GM19238 (cell line): Measurements from ENCODE around the gene TLR3.
A peak's percentile ranks its signal among the peaks of the same experiment; 100 is the strongest.
"Not testable (repeated sequence)": the region's sequence is repeated elsewhere in the genome, so short reads cannot be mapped to it uniquely, and the experiment has no call there.

Source experiments
- DNase-seq: peaks from one replicate; pipeline ENCODE4 v3.0.0; 2011; ENCODE audit warnings: low spot score; ENCODE audit not compliant: insufficient read length

TLR3 gene

GRCh38 chr4:186068581-186069348, at the start of gene TLR3:
TLR3 (plus strand) TSS chr4:186069156; CDS start chr4:186076620, 7,464 bp downstream.
- DNase-seq, result no peak

DNA sequence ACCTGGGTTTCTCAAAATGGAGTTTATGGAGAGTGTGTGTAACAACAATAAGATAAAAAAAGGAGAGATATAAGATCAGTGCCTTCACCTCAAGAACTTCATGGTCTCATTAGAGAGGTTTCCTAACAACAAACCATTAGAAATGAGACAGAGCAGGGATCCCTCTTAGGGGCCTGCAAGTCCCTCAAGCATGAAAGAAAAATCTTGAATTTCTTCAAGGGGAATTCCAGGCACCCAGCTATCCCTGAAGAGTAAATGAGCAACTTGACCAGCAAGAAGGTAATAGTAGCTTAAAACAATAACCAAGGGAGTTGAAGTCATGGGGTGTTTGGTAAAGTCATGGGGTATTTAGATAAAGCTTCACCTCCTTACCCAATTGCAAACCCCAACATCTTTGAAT, 49.7 kb upstream of the TLR3 start:
- DNase-seq, result no peak

- no peak for DNase-seq
Measured at GRCh38 chr4:186020106-186020792, 48.7 kb upstream of the TLR3 start.

- DNase-seq, result no peak
Measured at GRCh38 chr4:186020793-186021407, 48.1 kb upstream of the TLR3 start.

GRCh38 chr4:186021461-186022167, 47.3 kb upstream of the TLR3 start:
- DNase-seq, result no peak

DNA sequence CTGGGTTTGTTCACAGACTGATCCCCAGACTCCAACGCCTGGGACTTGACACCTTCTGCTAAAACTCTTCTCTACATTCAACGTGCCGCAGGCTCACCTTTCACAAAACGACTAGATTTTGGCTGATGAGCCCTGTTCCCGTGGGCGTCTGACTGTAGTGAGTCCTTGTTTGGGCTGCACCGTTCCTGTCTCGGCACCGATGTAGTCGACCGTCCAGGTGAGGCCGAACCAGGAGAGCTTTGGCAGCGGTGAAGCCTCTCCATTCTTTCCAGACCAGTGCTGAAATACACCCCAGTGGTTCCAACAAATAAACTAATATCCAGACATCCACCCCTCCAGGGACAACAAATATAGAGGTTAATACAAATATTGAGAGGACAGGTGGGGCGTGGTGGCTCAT, 45.0 kb upstream of the TLR3 start:
- no peak for DNase-seq

- DNase-seq, result no peak
Measured at GRCh38 chr4:186024637-186025407, 44.1 kb upstream of the TLR3 start.

- DNase-seq, result no peak
Measured at GRCh38 chr4:186025408-186025690, 43.6 kb upstream of the TLR3 start.

DNA sequence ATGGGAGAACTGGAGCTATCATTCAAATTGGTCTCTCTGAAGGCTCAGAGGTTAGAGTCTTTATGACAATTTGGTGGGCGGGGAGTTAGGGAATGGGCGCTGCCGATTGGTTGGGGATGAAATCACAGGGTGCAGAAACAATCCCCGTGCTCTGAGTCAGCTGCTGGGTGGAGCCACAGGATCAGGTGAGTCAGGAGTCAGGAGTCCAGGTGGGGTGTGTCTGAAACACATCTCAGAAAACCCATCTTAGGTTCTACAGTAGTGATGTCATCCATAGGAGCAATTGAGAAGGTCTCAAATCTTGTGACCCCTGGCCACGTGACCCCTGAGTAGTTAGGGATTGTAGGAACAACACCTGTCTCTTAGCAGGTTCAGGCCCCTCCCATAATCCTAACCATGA, 41.6 kb upstream of the TLR3 start:
- no peak for DNase-seq

DNA sequence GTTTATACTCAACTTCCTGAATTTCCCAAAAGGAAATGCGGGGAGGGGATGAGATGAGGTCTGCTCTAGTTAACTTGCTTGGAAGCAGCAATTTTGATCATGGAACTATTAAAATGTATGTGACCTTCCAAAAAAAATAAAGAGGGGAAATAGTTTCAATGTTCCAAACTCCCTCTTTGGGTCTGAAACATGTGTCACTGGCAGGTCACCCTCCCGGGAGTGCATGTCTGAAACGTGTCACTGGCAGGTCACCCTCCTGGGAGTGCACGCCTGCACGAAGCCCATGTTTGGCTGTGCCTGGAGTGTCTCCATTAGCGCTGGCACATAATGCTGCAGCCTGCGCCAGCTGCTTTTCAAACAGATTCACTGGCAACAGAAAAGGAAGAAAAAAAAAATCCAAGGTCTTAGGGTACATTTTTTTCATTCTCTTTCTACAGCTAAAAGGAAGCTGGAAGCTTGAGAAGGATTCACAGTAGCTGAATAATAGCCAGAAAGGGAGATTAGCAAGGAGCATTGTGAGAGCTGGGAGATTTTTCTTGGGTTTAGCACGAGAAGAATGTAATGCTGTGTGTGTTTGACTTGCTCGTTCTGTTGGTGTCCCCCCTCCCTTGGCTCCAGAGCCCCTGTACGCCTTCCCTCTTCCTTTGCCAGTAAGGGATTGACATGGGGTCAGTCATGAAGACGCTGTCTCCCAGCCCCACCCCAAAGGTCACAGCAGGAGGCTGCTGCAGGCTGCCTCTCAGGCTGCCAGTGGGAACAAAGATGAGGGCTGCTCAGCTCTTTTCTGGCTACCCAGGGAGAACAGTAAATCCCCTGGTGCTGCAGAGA, 39.2 kb upstream of the TLR3 start:
- no peak for DNase-seq

GRCh38 chr4:186030399-186030775, 38.6 kb upstream of the TLR3 start:
- DNase-seq, result no peak

DNA sequence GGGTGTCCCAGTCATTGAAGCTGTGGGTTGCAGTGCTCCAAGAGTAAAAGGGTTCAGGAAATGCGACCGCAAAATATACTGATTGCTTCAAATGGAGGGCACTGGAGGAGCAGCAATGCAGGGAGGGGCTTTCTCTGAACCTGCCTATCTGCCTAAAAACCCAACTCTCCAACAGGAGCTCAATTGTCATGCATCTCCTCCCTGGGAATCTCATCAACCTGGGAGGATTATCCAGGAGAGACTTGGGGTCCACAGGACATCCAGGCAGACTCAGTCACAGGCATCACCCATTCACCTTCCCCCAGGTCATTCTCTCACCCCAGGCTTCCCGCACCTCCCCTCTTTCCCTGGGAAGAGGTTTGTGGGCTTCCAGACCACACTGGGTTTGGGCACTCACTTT, 38.2 kb upstream of the TLR3 start:
- no peak for DNase-seq

DNA sequence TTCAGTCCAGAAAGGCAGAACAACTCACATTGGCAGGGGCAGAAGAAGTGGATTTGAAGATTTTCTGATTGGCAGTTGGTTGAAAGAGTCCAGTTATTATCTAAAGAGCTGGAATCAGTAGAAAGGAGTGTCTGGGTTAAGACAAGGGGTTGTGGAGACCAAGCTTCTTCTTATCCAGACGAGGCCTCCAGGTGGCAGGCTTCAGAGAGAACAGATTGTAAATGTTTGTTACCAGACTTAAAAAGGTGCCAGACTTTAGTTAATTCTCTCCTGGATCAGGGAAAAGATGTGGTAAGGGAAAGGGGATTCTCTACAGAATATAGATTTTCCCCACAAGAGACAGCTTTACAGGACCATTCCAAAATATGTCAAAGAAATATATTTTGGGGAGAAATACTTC, 36.7 kb upstream of the TLR3 start:
- DNase-seq, result no peak

DNA sequence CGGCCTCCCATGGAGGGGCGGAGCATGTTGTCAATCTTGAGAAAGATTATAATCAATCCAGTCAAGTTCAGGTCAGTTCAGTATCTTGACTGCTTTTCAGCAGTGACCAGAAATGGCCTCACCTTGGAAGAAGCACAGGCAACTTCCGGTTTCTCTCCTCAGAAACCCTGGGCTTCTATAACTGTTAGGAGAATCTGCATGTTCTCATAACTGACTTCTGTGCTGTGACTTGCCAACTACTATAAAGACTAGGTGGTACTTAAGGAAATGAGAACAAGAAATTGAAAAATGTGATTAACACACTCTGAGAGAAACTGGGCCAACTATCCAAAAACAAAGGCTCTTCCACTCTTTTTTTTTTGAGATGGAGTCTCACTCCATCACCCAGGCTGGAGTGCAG, 35.9 kb upstream of the TLR3 start:
- no peak for DNase-seq

GRCh38 chr4:186034613-186035012, 34.3 kb upstream of the TLR3 start:
- DNase-seq, result not testable (repeated sequence)

DNA sequence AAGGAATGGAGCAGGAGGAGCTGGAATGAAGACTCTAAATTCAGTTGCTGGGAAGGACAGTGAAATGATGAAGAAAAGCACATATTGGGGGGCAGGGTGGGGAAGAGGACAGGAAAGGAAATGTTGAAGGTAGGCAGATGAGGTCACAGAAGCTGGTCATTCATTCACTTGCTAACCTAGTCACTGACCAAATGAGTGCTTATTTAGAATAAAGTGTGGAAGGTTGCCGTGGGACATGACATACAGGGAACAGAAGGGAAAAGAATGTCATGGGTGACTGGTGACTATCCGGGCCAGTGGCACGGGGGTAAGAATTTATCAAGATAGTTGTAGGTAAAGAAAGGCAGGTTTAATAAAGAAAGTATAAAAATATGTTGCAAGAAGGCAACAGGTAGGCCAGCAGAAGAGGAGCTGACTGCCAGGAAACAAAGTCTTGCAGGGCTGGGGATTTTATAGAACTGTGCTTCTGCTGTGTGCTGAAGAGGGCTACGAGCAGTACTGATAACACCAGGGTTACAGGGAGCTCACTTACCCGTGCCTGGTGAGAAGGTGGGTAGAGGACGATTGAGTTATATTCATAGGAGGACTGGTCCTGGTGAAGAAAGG, 31.9 kb upstream of the TLR3 start:
- no peak for DNase-seq

DNA sequence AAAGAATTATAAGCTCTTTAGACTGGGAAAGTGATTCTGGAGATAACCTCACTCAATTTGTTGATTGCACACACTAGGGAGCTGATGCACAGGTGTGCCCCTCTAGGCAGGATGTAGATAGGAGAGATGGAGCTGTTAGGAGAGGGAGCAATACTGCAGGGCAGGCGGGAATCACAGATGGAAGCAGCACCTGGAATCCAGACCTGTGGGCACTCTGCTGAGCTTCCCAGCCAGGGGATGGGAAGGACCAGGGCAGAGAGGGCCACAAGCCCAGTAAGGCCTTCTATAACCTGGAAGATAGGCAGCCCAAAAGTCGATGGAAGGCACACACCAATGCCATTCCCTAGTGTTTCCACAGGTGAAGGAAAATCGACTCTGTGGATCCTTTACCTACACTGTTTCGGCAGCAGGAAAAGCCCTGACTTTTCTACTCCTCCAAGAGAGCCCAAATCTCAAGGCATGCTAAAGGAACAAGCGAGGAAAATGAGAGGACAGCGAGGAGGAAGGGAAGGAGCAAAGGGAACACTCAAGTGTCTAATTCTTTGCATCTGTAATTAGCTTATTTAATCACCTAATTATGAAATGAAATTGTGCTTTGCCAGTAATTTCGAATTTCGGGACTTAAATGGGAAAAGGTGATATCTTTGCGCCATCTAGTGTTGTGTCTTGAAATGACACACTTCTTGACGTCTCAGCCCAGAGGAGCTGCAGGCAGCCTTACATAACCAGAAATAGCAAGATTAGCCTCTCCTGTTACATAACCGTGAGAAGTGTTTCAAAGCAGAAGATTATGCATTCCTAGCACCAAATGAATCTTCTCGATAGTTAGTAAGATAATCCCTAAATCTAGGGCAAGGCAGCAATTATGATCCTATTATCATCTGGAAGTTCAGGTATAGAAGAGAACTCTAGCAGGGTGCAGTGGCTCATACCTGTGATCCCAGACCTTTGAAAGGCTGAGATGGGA, 31.0 kb upstream of the TLR3 start:
- DNase-seq, result peak; percentile 34

- no peak for DNase-seq
Measured at GRCh38 chr4:186039697-186040096, 29.3 kb upstream of the TLR3 start.

DNA sequence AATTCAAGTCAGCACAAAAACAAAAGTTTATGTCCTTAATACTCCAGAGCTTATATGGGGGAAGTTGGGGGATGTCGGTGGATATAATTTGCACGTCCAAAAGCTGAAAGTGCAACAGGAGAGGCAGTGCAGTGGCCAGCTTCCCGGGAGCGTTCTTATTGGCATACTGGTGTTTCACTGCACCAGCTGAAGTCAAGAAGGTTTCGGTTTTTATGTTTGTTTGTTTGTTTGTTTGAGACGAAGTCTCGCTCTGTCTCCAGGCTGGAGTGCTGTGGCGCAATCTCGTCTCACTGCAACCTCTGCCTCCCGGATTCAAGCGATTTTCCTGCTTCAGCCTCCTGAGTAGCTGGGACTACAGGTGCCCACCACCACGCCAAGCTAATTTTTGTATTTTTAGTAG, 28.6 kb upstream of the TLR3 start:
- DNase-seq, result no peak
